Fibroblast of lung (primary cell): Measurements from ENCODE around the gene CCDC116. TPM values are rescaled to one million over a fixed set of nuclear protein-coding genes. Genes with fewer than 3 reads are reported as not detected.
"Not testable (repeated sequence)": the region's sequence is repeated elsewhere in the genome, so short reads cannot be mapped to it uniquely, and the experiment has no call there.

Experiments used
- DNase-seq, 2 donors: peaks; one replicate each; pipeline versions ENCODE4 v3.0.0 to v3.0.0-alpha.2; 2010; ENCODE audit warnings: low read depth in 2 of 2
- H2AFZ ChIP-seq: 2 replicates; pipeline ENCODE4 v1.5.1; 2012; ENCODE audit warnings: low read length, control low read depth, inconsistent platforms
- H3K27ac ChIP-seq: 2 replicates; pipeline ENCODE4 v1.5.1; 2011; ENCODE audit warnings: low read length, control low read depth; ENCODE audit not compliant: insufficient read depth
- H3K27me3 ChIP-seq: 2 replicates; pipeline ENCODE4 v1.5.1; 2011; ENCODE audit warnings: mild to moderate bottlenecking, low read length; ENCODE audit not compliant: control insufficient read depth, insufficient read depth
- H3K36me3 ChIP-seq: 2 replicates; pipeline ENCODE4 v1.5.1; 2011; ENCODE audit warnings: low read length; ENCODE audit not compliant: control insufficient read depth, insufficient read depth
- H3K4me1 ChIP-seq: 2 replicates; pipeline ENCODE4 v1.5.1; 2011; ENCODE audit warnings: low read length; ENCODE audit not compliant: control insufficient read depth, insufficient read depth; ENCODE audit errors: extremely low read depth
- H3K4me2 ChIP-seq: 2 replicates; pipeline ENCODE4 v1.5.1; 2011; ENCODE audit warnings: low read length, control low read depth; ENCODE audit not compliant: insufficient read depth; ENCODE audit errors: extremely low read depth
- H3K4me3 ChIP-seq, 4 experiments: fragments of 200-600 bp in 1 of 4; sonication (generic) in 1 of 4; replicated peaks in 1 of 4; 2 replicates each; pipeline ENCODE4 v1.5.1; 2011 to 2016; ENCODE audit warnings: low read length in 4 of 4, low read depth in 3 of 4, mild to moderate bottlenecking in 3 of 4, control low read depth in 2 of 4, inconsistent platforms in 1 of 4, mixed read lengths in 1 of 4; ENCODE audit not compliant: insufficient read depth in 1 of 4; ENCODE audit errors: control extremely low read depth in 1 of 4
- H3K79me2 ChIP-seq: 2 replicates; pipeline ENCODE4 v1.5.1; 2012; ENCODE audit warnings: mild to moderate bottlenecking, low read length, inconsistent platforms; ENCODE audit not compliant: control insufficient read depth, insufficient read depth
- H3K9ac ChIP-seq: 2 replicates; pipeline ENCODE4 v1.5.1; 2011; ENCODE audit warnings: mild to moderate bottlenecking, low read length, control low read depth; ENCODE audit not compliant: insufficient read depth
- H3K9me3 ChIP-seq: 2 replicates; pipeline ENCODE4 v1.5.1; 2012; ENCODE audit warnings: low read depth, low read length; ENCODE audit not compliant: control insufficient read depth, insufficient read depth
- H4K20me1 ChIP-seq: 2 replicates; pipeline ENCODE4 v1.5.1; 2011; ENCODE audit warnings: low read length; ENCODE audit not compliant: control insufficient read depth, insufficient read depth; ENCODE audit errors: extremely low read depth
- CTCF ChIP-seq, 2 donors: IDR thresholded peaks in 1 of 2; conservative IDR thresholded peaks in 1 of 2; 1 replicate in 1 of 2; 2 replicates in 1 of 2; pipeline ENCODE4 v1.5.1; 2011 to 2012; ENCODE audit warnings: low read length in 2 of 2, control low read depth in 1 of 2, inconsistent platforms in 1 of 2, low read depth in 1 of 2, mild to moderate bottlenecking in 1 of 2
- EZH2 ChIP-seq: IDR thresholded peaks from 2 replicates; pipeline ENCODE4 v1.5.1; 2012; ENCODE audit warnings: low read length, control low read depth, mild to moderate bottlenecking; ENCODE audit errors: missing control alignments
- polyA plus RNA-seq, 2 donors: library from polyadenylated mRNA; depleted of rRNA in 1 of 2; stranded (reverse) in 1 of 2; unstranded in 1 of 2; fragments of >200 nt; gene quantifications; 2 replicates each; pipeline ENCODE4 v1.2.1, GENCODE V29; 2011 to 2012; ENCODE audit warnings: missing spikeins in 1 of 2
- total RNA-seq: library from RNA; depleted of rRNA; stranded (reverse); fragments of >200 nt; gene quantifications from 2 replicates; pipeline ENCODE4 v1.2.1, GENCODE V29; 2014

Gene CCDC116
- total and polyA plus RNA-seq, 2 donors (not counting 1 experiment from before 2014, with no cell fraction given) = 0.03 to 0.17 TPM

GRCh38 chr22:21594865-21595452, 37.6 kb upstream of the CCDC116 start:
- H4K20me1 ChIP-seq = peaks cover 1% of the 10 kb centered on the region
- peaks cover 91% of the 10 kb centered on the region for H3K79me2 ChIP-seq
- H2AFZ ChIP-seq = no peak overlapping the region
- H3K27ac ChIP-seq = no peak overlapping the region
- H3K4me3 ChIP-seq = no peak overlapping the region
- H3K27me3 ChIP-seq = no peaks in the 10 kb centered on the region
- H3K4me2 ChIP-seq = no peak overlapping the region
- no peaks in the 10 kb centered on the region for H3K4me1 ChIP-seq
- TF ChIP-seq CTCF (conservative IDR thresholded peaks at IDR 0.05 in 1 of 2, IDR thresholded peaks at IDR 0.05 in 1 of 2; ENCODE audit: low read depth in 1 of 2, low read length in 2 of 2) = no peak
- no peak for TF ChIP-seq EZH2
- no peaks in the 10 kb centered on the region for H3K9me3 ChIP-seq
- peaks cover 15% of the 10 kb centered on the region for H3K36me3 ChIP-seq
- H3K9ac ChIP-seq = no peak overlapping the region
- no peak for DNase-seq

GRCh38 chr22:21596356-21597135, 36.0 kb upstream of the CCDC116 start:
- H3K4me1 ChIP-seq, H3K27me3 ChIP-seq, H3K9me3 ChIP-seq, H3K4me2 ChIP-seq, H2AFZ ChIP-seq, H3K4me3 ChIP-seq, DNase-seq, H3K9ac ChIP-seq, H4K20me1 ChIP-seq, H3K27ac ChIP-seq: not testable (repeated sequence)
- H3K79me2 ChIP-seq = peaks cover 85% of the 10 kb centered on the region
- peaks cover 15% of the 10 kb centered on the region for H3K36me3 ChIP-seq

GRCh38 chr22:21598302-21598701, 34.3 kb upstream of the CCDC116 start:
- no peak overlapping the region for H2AFZ ChIP-seq
- H3K4me2 ChIP-seq = no peak overlapping the region
- H3K79me2 ChIP-seq = peaks cover 82% of the 10 kb centered on the region
- no peak for DNase-seq
- H3K4me3 ChIP-seq = no peak overlapping the region
- no peaks in the 10 kb centered on the region for H3K4me1 ChIP-seq
- H3K27me3 ChIP-seq = no peaks in the 10 kb centered on the region
- H3K36me3 ChIP-seq = peaks cover 12% of the 10 kb centered on the region
- H3K9me3 ChIP-seq = no peaks in the 10 kb centered on the region
- TF ChIP-seq EZH2 = no peak
- H3K9ac ChIP-seq = no peak overlapping the region
- no peak overlapping the region for H3K27ac ChIP-seq
- no peaks in the 10 kb centered on the region for H4K20me1 ChIP-seq
